Measurements from ENCODE around the gene PTPN14. TPM values are rescaled to one million over a fixed set of nuclear protein-coding genes. Genes with fewer than 3 reads are reported as not detected.

The PTPN14 gene
- total and polyA plus RNA-seq, 2 of the 8 experiments (the other 6 are each of a cell fraction or from before 2014, with no cell fraction given), result 14.4 to 93.6 TPM

GRCh38 chr1:214440219-214440965, 111.0 kb downstream of the PTPN14 start (continued):
- TF ChIP-seq CTCF (IDR thresholded peaks at IDR 0.05; ENCODE audit: control extremely low read depth in 1 of 3, insufficient read depth in 1 of 3, low read depth in 1 of 3, low read length in 3 of 3) (no peak), BACH1 (IDR thresholded peaks at IDR 0.05; ENCODE audit: low read length) (no peak), RFX5 (IDR thresholded peaks at IDR 0.05; ENCODE audit: borderline replicate concordance, low read depth, low read length) (no peak), MAFK (IDR thresholded peaks at IDR 0.05; ENCODE audit: low read depth, low read length) (no peak), JUND (IDR thresholded peaks at IDR 0.05; ENCODE audit: low read length) (no peak), TEAD4 (IDR thresholded peaks at IDR 0.05; ENCODE audit: low read depth, low read length) (peak; percentile 88), NANOG (IDR thresholded peaks at IDR 0.05; ENCODE audit: insufficient read depth, low read depth, low read length, poor library complexity, severe bottlenecking) (peak; percentile 47), GABPA (IDR thresholded peaks at IDR 0.05; ENCODE audit: borderline replicate concordance, insufficient read depth, low read length) (no peak), CBX8 (IDR thresholded peaks at IDR 0.05; ENCODE audit: borderline replicate concordance, low read depth, low read length) (no peak), ASH2L (IDR thresholded peaks at IDR 0.05; ENCODE audit: low read length) (no peak), POLR2A (IDR thresholded peaks at IDR 0.05; ENCODE audit: control extremely low read depth in 1 of 2, low read depth in 2 of 2, low read length in 2 of 2) (0 out of 3 replicates have a peak, but pooled peaks of 1 of the 2 experiments have one; percentile 26), CREB1 (IDR thresholded peaks at IDR 0.05) (no peak)
